Endothelial cell of umbilical vein (primary cell): ENCODE measurements around the gene PIK3C2G. TPM values are rescaled to one million over a fixed set of nuclear protein-coding genes. Genes with fewer than 3 reads are reported as not detected.

Source experiments
- BruUV-seq: library from RNA; stranded (reverse); fragments of 400-500 nt; replicated peaks from 2 replicates; lab custom pipeline; 2021; lab: Mats Ljungman, UMichigan
- CTCF ChIA-PET: fragments of 300-600, 350-600 bp; sonication (Branson Sonifier 250); formaldehyde crosslinking; loops from one replicate; lab custom pipeline; 2021; ENCODE audit warnings: antibody characterized with exemption, inconsistent platforms; lab: Charles Lee
- POLR2A ChIA-PET: fragments of 300-600, 350-600 bp; sonication (Branson Sonifier 250); formaldehyde crosslinking; loops from one replicate; lab custom pipeline; 2021; ENCODE audit warnings: antibody characterized with exemption, inconsistent platforms; lab: Charles Lee
- DNase-seq: peaks from one replicate; pipeline ENCODE4 v3.0.0-alpha.2; 2011; ENCODE audit warnings: low read depth, low spot score
- FAIRE-seq: peaks from 2 replicates; lab custom pipeline; 2011; peaks lifted over from hg19 to GRCh38; lab: Jason Lieb, UNC
- H2AFZ ChIP-seq: 2 replicates; pipeline ENCODE4 v1.6.0; 2012; ENCODE audit warnings: low read depth, low read length, control low read depth, inconsistent platforms
- H3K27ac ChIP-seq: 2 replicates; pipeline ENCODE4 v1.5.1; 2011; ENCODE audit warnings: low read depth, mild to moderate bottlenecking, control low read depth, low read length, moderate library complexity; ENCODE audit not compliant: insufficient read depth
- H3K27me3 ChIP-seq, 2 experiments: 2 replicates each; pipeline versions ENCODE4 v1.6.0 to v1.6.1; 2011; ENCODE audit warnings: low read length in 2 of 2, mixed read lengths in 1 of 2; ENCODE audit not compliant: control insufficient read depth in 2 of 2, insufficient read depth in 2 of 2
- H3K36me3 ChIP-seq, 2 experiments: 2 replicates in 1 of 2; 3 replicates in 1 of 2; pipeline ENCODE4 v1.5.1; 2011; ENCODE audit warnings: low read length in 2 of 2, mild to moderate bottlenecking in 1 of 2, moderate library complexity in 1 of 2; ENCODE audit not compliant: control insufficient read depth in 2 of 2, insufficient read depth in 2 of 2; ENCODE audit errors: extremely low read depth in 1 of 2
- H3K4me1 ChIP-seq: 3 replicates; pipeline ENCODE4 v1.5.1; 2011; ENCODE audit warnings: mild to moderate bottlenecking, low read length; ENCODE audit not compliant: control insufficient read depth, insufficient read depth; ENCODE audit errors: extremely low read depth
- H3K4me2 ChIP-seq: 2 replicates; pipeline ENCODE4 v1.6.1; 2011; ENCODE audit warnings: low read length, control low read depth, mixed read lengths; ENCODE audit not compliant: insufficient read depth
- H3K4me3 ChIP-seq, 3 experiments: fragments of 200-600 bp in 1 of 3; sonication (generic), shearing (Covaris generic) in 1 of 3; replicated peaks in 1 of 3; 2 replicates each; pipeline ENCODE4 v1.5.1; 2011 to 2016; ENCODE audit warnings: control low read depth in 3 of 3, low read length in 3 of 3, mild to moderate bottlenecking in 2 of 3, inconsistent platforms in 1 of 3, low read depth in 1 of 3, moderate library complexity in 1 of 3; ENCODE audit not compliant: insufficient read depth in 1 of 3
- H3K79me2 ChIP-seq: 2 replicates; pipeline ENCODE4 v1.6.0; 2012; ENCODE audit warnings: low read length, inconsistent platforms; ENCODE audit not compliant: control insufficient read depth, insufficient read depth
- H3K9ac ChIP-seq: replicated peaks from 2 replicates; pipeline ENCODE3; 2011; ENCODE audit warnings: low read length, control low read depth; ENCODE audit not compliant: insufficient read depth; ENCODE audit errors: extremely low read depth
- H3K9me1 ChIP-seq: replicated peaks from 3 replicates; pipeline ENCODE4 v1.6.0; 2011; ENCODE audit warnings: mild to moderate bottlenecking, low read length; ENCODE audit not compliant: control insufficient read depth, insufficient read depth; ENCODE audit errors: extremely low read depth
- H3K9me3 ChIP-seq: replicated peaks from 2 replicates; pipeline ENCODE4 v1.5.1; 2012; ENCODE audit warnings: low read length, inconsistent platforms; ENCODE audit not compliant: control insufficient read depth, insufficient read depth
- H4K20me1 ChIP-seq: replicated peaks from 2 replicates; pipeline ENCODE3; 2011; ENCODE audit warnings: mild to moderate bottlenecking, low read length; ENCODE audit not compliant: control insufficient read depth, insufficient read depth; ENCODE audit errors: extremely low read depth
- EZH2 ChIP-seq: IDR thresholded peaks from 2 replicates; pipeline ENCODE4 v1.6.1; 2012; ENCODE audit warnings: borderline replicate concordance, low read depth, mild to moderate bottlenecking, moderate library complexity, low read length, inconsistent platforms; ENCODE audit not compliant: severe bottlenecking
- FOS ChIP-seq: IDR thresholded peaks from 2 replicates; pipeline ENCODE4 v1.6.1; 2011; ENCODE audit warnings: mild to moderate bottlenecking, low read length, moderate library complexity, borderline replicate concordance; ENCODE audit not compliant: insufficient read depth
- GATA2 ChIP-seq: IDR thresholded peaks from 2 replicates; pipeline ENCODE4 v1.7.0; 2011; ENCODE audit warnings: low read depth, mild to moderate bottlenecking, moderate library complexity, mixed read lengths, low read length; ENCODE audit not compliant: insufficient read length, insufficient read depth
- JUN ChIP-seq: IDR thresholded peaks from 2 replicates; pipeline ENCODE4 v1.6.1; 2011; ENCODE audit warnings: borderline replicate concordance, low read depth; ENCODE audit not compliant: insufficient read length, insufficient read depth
- MYC ChIP-seq: IDR thresholded peaks from one replicate; pipeline ENCODE4 v1.6.1; 2011; ENCODE audit warnings: mild to moderate bottlenecking, low read depth, low read length
- POLR2A ChIP-seq: IDR thresholded peaks from 2 replicates; pipeline ENCODE4 v1.6.1; 2012; ENCODE audit warnings: low read depth, mild to moderate bottlenecking, control low read depth, low read length
- POLR2AphosphoS5 ChIP-seq: IDR thresholded peaks from 2 replicates; pipeline ENCODE4 v1.6.1; 2012; ENCODE audit warnings: low read depth, mild to moderate bottlenecking, control low read depth, low read length, moderate library complexity; ENCODE audit not compliant: insufficient read depth
- dilution Hi-C: fragments of 300-500 bp; cut with MboI; formaldehyde crosslinking; loops from one replicate; pipeline ENCODE4 v1.15.0; 2019; ENCODE audit warnings: low sequenced_read_pairs; ENCODE audit not compliant: extremely low pct_ligation_motif_present
- intact Hi-C: fragments of 100-400 bp; cut with micrococcal nuclease; formaldehyde crosslinking; loops from one replicate; pipeline ENCODE4 v1.10.0; 2022
- polyA plus RNA-seq, 4 experiments: library from polyadenylated mRNA; depleted of rRNA in 3 of 4; stranded (reverse) in 3 of 4; unstranded in 1 of 4; fragments of >200 nt; gene quantifications; 2 replicates each; pipeline versions ENCODE4 v1.2.1 to v1.2.3, GENCODE V29; 2011 to 2012; ENCODE audit warnings: missing spikeins in 1 of 4
- total RNA-seq: library from RNA; stranded (reverse); gene quantifications from 2 replicates; pipeline ENCODE4 v1.2.3, GENCODE V29; 2021
- TF ChIP-seq, protein P1 (sequence below), 2 donors: IDR thresholded peaks; 1 replicate in 1 of 2; 2 replicates in 1 of 2; pipeline ENCODE4 v1.5.1; 2011; ENCODE audit warnings: low read length in 2 of 2, mild to moderate bottlenecking in 2 of 2, moderate library complexity in 2 of 2, control low read depth in 1 of 2, inconsistent platforms in 1 of 2, low read depth in 1 of 2; ENCODE audit not compliant: insufficient read depth in 1 of 2; ENCODE audit errors: extremely low read depth in 1 of 2
- TF ChIP-seq, protein P2 (sequence below): IDR thresholded peaks from 2 replicates; pipeline ENCODE4 v1.6.1; 2011; ENCODE audit not compliant: insufficient read depth, insufficient read length

The PIK3C2G gene
- total and polyA plus RNA-seq, 2 donors (not counting 3 experiments of a cell fraction or from before 2014, with no cell fraction given): not detected

DNA sequence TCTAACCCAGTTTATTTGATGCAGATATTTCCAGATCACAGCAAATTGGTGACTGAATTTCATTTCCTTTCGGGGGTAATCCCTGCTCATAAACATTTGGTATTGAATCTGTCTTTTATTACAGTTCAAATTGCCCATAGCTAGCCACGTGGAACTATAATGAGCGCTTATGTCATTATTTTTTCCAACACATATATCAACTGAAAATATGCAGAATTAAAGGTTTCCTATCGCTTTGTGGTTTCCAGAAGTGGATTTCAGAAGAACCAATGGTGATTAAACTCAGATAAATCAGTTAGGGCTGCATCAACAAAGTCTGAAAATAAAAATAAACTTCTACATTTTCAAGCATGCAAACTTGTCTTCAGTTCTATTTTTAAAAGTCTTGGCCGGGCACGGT, 111.9 kb downstream of the PIK3C2G start:
- no peak for TF ChIP-seq MYC
- TF ChIP-seq JUN: no peak
- TF ChIP-seq, protein P1, sequence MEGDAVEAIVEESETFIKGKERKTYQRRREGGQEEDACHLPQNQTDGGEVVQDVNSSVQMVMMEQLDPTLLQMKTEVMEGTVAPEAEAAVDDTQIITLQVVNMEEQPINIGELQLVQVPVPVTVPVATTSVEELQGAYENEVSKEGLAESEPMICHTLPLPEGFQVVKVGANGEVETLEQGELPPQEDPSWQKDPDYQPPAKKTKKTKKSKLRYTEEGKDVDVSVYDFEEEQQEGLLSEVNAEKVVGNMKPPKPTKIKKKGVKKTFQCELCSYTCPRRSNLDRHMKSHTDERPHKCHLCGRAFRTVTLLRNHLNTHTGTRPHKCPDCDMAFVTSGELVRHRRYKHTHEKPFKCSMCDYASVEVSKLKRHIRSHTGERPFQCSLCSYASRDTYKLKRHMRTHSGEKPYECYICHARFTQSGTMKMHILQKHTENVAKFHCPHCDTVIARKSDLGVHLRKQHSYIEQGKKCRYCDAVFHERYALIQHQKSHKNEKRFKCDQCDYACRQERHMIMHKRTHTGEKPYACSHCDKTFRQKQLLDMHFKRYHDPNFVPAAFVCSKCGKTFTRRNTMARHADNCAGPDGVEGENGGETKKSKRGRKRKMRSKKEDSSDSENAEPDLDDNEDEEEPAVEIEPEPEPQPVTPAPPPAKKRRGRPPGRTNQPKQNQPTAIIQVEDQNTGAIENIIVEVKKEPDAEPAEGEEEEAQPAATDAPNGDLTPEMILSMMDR (IDR thresholded peaks at IDR 0.05; ENCODE audit: extremely low read depth in 1 of 2, insufficient read depth in 1 of 2, low read depth in 1 of 2, low read length in 2 of 2): no peak
- TF ChIP-seq, protein P2, sequence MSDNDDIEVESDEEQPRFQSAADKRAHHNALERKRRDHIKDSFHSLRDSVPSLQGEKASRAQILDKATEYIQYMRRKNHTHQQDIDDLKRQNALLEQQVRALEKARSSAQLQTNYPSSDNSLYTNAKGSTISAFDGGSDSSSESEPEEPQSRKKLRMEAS: no peak
- no peak for TF ChIP-seq FOS
- POLR2A ChIA-PET: no interaction called here
- Histone ChIP-seq H3K9me1 (no peaks in the 10 kb centered on the region), H3K9me3 (no peaks in the 10 kb centered on the region), H4K20me1 (no peaks in the 10 kb centered on the region), H2AFZ (no peak overlapping the region), H3K4me3 (no peak overlapping the region), H3K27ac (no peak overlapping the region), H3K4me1 (no peaks in the 10 kb centered on the region), H3K9ac (no peak overlapping the region), H3K4me2 (no peak overlapping the region), H3K27me3 (no peaks in the 10 kb centered on the region), H3K36me3 (no peaks in the 10 kb centered on the region), H3K79me2 (no peaks in the 10 kb centered on the region)
- CTCF ChIA-PET: no interaction called here
- FAIRE-seq (no peak), DNase-seq (no peak)
- intact Hi-C loops: no loop called here
- no TSS peak for BruUV-seq
- dilution Hi-C loops: no loop called here

DNA sequence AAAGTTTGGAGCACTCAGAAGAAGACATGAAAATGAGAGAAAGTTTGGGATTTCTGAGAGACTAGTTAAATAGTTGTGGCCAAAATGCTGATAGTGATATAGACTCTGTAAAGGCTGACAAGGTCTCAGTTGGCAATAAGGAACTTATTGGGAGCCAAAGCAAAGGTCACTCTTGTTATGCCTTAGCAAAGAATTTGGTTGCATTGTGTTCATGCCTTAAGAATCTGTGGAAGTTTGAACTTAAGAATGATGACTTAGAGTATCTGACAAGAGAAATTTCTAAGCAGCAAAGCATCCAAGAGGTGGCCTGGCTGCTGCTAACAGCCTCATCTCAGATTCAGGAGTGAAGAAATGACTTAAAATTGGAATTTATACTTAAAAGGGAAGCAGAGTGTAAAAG, 113.8 kb downstream of the PIK3C2G start:
- H2AFZ ChIP-seq: no peak overlapping the region
- no peaks in the 10 kb centered on the region for H3K79me2 ChIP-seq
- intact Hi-C loops: no loop called here
- DNase-seq (no peak), FAIRE-seq (no peak)
- H3K9me3 ChIP-seq: no peaks in the 10 kb centered on the region
- H3K4me2 ChIP-seq: no peak overlapping the region
- no peaks in the 10 kb centered on the region for H3K4me1 ChIP-seq
- H3K27me3 ChIP-seq: no peaks in the 10 kb centered on the region
- no peak overlapping the region for H3K4me3 ChIP-seq
- dilution Hi-C loops: no loop called here
- no peak overlapping the region for H3K9ac ChIP-seq
- TF ChIP-seq POLR2A (no peak), EZH2 (no peak), GATA2 (no peak), MYC (no peak), JUN (no peak), POLR2AphosphoS5 (no peak), FOS (no peak)
- TF ChIP-seq, protein P2: no peak
- TF ChIP-seq, protein P1 (IDR thresholded peaks at IDR 0.05; ENCODE audit: extremely low read depth in 1 of 2, insufficient read depth in 1 of 2, low read depth in 1 of 2, low read length in 2 of 2): no peak
- no peaks in the 10 kb centered on the region for H3K9me1 ChIP-seq
- BruUV-seq: no TSS peak
- POLR2A ChIA-PET: no interaction called here
- CTCF ChIA-PET: no interaction called here
- H3K36me3 ChIP-seq: no peaks in the 10 kb centered on the region
- H4K20me1 ChIP-seq: no peaks in the 10 kb centered on the region
- no peak overlapping the region for H3K27ac ChIP-seq
